ENCODE measurements around the gene ACAD10. TPM values are rescaled to one million over a fixed set of nuclear protein-coding genes. Genes with fewer than 3 reads are reported as not detected.

ACAD10 gene
- total and polyA plus RNA-seq, 2 of the 13 experiments (the other 11 are each of a cell fraction or from before 2014, with no cell fraction given): 15.2 to 16.3 TPM

DNA sequence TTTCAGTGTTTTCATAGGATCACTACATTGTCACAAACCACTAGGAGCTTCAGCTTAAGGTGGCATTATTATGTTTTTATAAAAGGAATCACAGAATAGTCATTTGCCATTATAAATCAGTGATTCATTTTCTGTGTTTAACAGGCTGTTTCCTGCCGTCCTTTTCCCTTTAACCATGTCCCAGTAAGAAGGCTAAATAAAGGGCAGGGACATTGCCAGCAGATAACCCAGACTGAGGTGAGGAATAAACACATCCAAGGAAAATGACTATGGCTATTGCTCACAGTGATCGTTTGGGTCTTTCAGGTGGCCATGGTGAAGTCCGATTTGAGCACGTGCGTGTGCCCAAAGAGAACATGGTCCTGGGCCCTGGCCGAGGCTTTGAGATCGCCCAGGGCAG lies 63.0 kb downstream of the ACAD10 start:
- H3K9me3 ChIP-seq (ENCODE audit: low read length): no peaks in the 10 kb centered on the region
- H3K36me3 ChIP-seq (replicated peaks in 1 of 2; ENCODE audit: control insufficient read depth in 1 of 2, insufficient read depth in 2 of 2, low read length in 2 of 2): peaks cover 7 to 40% of the 10 kb centered on the region in 2 experiments
- FAIRE-seq (no peak), ATAC-seq (no peak), DNase-seq (ENCODE audit: low spot score) (no peak)
- WGBS (ENCODE audit: low lambda C conversion rate): 91% methylated on average over 7 of the region's 7 CpGs
- BruUV-seq (replicated peaks): no TSS peak
- H4K20me1 ChIP-seq (ENCODE audit: insufficient read depth, low read length): no peaks in the 10 kb centered on the region
- intact Hi-C loops (cut with micrococcal nuclease; ENCODE audit: unreplicated experiment): no loop called here
- H3K9ac ChIP-seq (ENCODE audit: insufficient read depth, low read depth, low read length): no peak overlapping the region
- no peak overlapping the region for H3K27ac ChIP-seq (ENCODE audit: extremely low read length, insufficient read depth, low read length)
- in situ Hi-C loops (cut with HindIII; ENCODE audit: extremely low pct_ligation_motif_present, low pct_unique_long_range_greater_than_20kb): no loop called here
- no peaks in the 10 kb centered on the region for H3K27me3 ChIP-seq (ENCODE audit: control insufficient read depth in 1 of 2, insufficient read depth in 2 of 2, low read length in 2 of 2)
- no peak overlapping the region for H3K4me3 ChIP-seq (replicated peaks in 1 of 3; ENCODE audit: insufficient read depth in 1 of 3, low read depth in 2 of 3, low read length in 3 of 3)
- no peaks in the 10 kb centered on the region for H3K79me2 ChIP-seq (ENCODE audit: insufficient read depth, low read length)
- H2AFZ ChIP-seq (ENCODE audit: low read length): no peak overlapping the region
- POLR2A ChIA-PET: no interaction called here
- CTCF ChIA-PET (ENCODE audit: low intra/inter-chr PET ratio, low total read pairs): interaction anchor here (1.1 kb wide), 1 partner anchor 39 kb away, joined by 4 read pairs; no protein-coding TSS in a partner anchor
- H3K4me1 ChIP-seq (ENCODE audit: insufficient read depth, low read length): peaks cover 14% of the 10 kb centered on the region
- no peak overlapping the region for H3K4me2 ChIP-seq (ENCODE audit: low read depth, low read length)
- no peak for TF ChIP-seq IRF2 (CRISPR knock-in tag; IDR thresholded peaks at IDR 0.05)
- TF ChIP-seq U2AF2 (IDR thresholded peaks at IDR 0.05; ENCODE audit: low read depth, low read length): no peak
- TF ChIP-seq ZNF577 (CRISPR knock-in tag; IDR thresholded peaks at IDR 0.05; ENCODE audit: borderline replicate concordance, low read depth): no peak
- TF ChIP-seq ATAD3A (CRISPR knock-in tag; IDR thresholded peaks at IDR 0.05): no peak
- no peak for TF ChIP-seq ZNF749 (CRISPR knock-in tag; IDR thresholded peaks at IDR 0.05; ENCODE audit: borderline replicate concordance)
- no peak for TF ChIP-seq ZEB1 (IDR thresholded peaks at IDR 0.05; ENCODE audit: insufficient replicate concordance, low read depth)
- TF ChIP-seq TGIF2 (CRISPR knock-in tag; IDR thresholded peaks at IDR 0.05): no peak
- no peak for TF ChIP-seq ZNF331 (CRISPR knock-in tag; IDR thresholded peaks at IDR 0.05)
- TF ChIP-seq, protein P1, sequence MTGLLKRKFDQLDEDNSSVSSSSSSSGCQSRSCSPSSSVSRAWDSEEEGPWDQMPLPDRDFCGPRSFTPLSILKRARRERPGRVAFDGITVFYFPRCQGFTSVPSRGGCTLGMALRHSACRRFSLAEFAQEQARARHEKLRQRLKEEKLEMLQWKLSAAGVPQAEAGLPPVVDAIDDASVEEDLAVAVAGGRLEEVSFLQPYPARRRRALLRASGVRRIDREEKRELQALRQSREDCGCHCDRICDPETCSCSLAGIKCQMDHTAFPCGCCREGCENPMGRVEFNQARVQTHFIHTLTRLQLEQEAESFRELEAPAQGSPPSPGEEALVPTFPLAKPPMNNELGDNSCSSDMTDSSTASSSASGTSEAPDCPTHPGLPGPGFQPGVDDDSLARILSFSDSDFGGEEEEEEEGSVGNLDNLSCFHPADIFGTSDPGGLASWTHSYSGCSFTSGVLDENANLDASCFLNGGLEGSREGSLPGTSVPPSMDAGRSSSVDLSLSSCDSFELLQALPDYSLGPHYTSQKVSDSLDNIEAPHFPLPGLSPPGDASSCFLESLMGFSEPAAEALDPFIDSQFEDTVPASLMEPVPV (CRISPR knock-in tag; IDR thresholded peaks at IDR 0.05): no peak
- no peak for TF ChIP-seq XRCC5 (optimal IDR thresholded peaks at IDR 0.05; ENCODE audit: low read length)
- TF ChIP-seq ZSCAN5A (CRISPR knock-in tag; IDR thresholded peaks at IDR 0.05; ENCODE audit: borderline replicate concordance): no peak
- TF ChIP-seq, protein P2, sequence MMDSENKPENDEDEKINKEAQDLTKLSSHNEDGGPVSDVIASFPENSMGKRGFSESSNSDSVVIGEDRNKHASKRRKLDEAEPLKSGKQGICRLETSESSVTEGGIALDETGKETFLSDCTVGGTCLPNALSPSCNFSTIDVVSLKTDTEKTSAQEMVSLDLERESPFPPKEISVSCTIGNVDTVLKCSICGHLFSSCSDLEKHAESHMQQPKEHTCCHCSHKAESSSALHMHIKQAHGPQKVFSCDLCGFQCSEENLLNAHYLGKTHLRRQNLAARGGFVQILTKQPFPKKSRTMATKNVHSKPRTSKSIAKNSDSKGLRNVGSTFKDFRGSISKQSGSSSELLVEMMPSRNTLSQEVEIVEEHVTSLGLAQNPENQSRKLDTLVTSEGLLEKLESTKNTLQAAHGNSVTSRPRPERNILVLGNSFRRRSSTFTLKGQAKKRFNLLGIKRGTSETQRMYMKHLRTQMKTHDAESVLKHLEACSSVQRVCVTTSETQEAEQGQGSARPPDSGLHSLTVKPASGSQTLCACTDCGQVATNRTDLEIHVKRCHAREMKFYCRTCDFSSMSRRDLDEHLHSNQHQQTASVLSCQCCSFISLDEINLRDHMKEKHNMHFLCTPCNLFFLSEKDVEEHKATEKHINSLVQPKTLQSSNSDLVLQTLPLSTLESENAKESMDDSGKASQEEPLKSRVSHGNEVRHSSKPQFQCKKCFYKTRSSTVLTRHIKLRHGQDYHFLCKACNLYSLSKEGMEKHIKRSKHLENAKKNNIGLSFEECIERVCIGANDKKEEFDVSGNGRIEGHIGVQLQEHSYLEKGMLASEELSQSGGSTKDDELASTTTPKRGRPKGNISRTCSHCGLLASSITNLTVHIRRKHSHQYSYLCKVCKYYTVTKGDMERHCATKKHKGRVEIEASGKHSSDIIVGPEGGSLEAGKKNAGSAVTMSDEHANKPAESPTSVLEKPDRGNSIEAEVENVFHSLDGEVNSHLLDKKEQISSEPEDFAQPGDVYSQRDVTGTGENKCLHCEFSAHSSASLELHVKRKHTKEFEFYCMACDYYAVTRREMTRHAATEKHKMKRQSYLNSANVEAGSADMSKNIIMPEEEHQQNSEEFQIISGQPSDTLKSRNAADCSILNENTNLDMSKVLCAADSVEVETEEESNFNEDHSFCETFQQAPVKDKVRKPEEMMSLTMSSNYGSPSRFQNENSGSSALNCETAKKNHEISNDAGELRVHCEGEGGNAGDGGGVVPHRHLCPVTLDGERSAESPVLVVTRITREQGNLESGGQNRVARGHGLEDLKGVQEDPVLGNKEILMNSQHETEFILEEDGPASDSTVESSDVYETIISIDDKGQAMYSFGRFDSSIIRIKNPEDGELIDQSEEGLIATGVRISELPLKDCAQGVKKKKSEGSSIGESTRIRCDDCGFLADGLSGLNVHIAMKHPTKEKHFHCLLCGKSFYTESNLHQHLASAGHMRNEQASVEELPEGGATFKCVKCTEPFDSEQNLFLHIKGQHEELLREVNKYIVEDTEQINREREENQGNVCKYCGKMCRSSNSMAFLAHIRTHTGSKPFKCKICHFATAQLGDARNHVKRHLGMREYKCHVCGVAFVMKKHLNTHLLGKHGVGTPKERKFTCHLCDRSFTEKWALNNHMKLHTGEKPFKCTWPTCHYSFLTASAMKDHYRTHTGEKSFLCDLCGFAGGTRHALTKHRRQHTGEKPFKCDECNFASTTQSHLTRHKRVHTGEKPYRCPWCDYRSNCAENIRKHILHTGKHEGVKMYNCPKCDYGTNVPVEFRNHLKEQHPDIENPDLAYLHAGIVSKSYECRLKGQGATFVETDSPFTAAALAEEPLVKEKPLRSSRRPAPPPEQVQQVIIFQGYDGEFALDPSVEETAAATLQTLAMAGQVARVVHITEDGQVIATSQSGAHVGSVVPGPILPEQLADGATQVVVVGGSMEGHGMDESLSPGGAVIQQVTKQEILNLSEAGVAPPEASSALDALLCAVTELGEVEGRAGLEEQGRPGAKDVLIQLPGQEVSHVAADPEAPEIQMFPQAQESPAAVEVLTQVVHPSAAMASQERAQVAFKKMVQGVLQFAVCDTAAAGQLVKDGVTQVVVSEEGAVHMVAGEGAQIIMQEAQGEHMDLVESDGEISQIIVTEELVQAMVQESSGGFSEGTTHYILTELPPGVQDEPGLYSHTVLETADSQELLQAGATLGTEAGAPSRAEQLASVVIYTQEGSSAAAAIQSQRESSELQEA (CRISPR knock-in tag; IDR thresholded peaks at IDR 0.05; ENCODE audit: not compliant biosample characterization): no peak
- no peak for TF ChIP-seq RFX1 (IDR thresholded peaks at IDR 0.05)
- no peak for TF ChIP-seq SKI (IDR thresholded peaks at IDR 0.05; ENCODE audit: partially characterized antibody)
- TF ChIP-seq FOXA3 (CRISPR knock-in tag; IDR thresholded peaks at IDR 0.05): no peak

All from HepG2 (cell line).